Effector memory CD4-positive, alpha-beta T cell (primary cell): Measurements from ENCODE around the gene PSAP.

Experiments
- DNase-seq, 3 donors: peaks; one replicate each; pipeline ENCODE4 v3.0.0-alpha.2; 2020
- H3K27ac ChIP-seq: 2 replicates; pipeline ENCODE4 v1.7.0; 2013; ENCODE audit warnings: mild to moderate bottlenecking, low read length, moderate library complexity; ENCODE audit not compliant: insufficient read depth, poor library complexity, severe bottlenecking
- H3K27me3 ChIP-seq: replicated peaks from 2 replicates; pipeline ENCODE4 v1.7.0; 2013; ENCODE audit warnings: mild to moderate bottlenecking, low read length; ENCODE audit not compliant: insufficient read depth, control insufficient read depth, poor library complexity, severe bottlenecking
- H3K36me3 ChIP-seq: 2 replicates; pipeline ENCODE4 v1.7.0; 2013; ENCODE audit warnings: mild to moderate bottlenecking, low read length, moderate library complexity; ENCODE audit not compliant: control insufficient read depth, insufficient read depth
- H3K4me1 ChIP-seq: 2 replicates; pipeline ENCODE4 v1.7.0; 2013; ENCODE audit warnings: low read length, mild to moderate bottlenecking; ENCODE audit not compliant: control insufficient read depth, insufficient read depth, poor library complexity, severe bottlenecking
- H3K4me3 ChIP-seq: 2 replicates; pipeline ENCODE4 v1.7.0; 2013; ENCODE audit warnings: low read length, low read depth, mild to moderate bottlenecking; ENCODE audit not compliant: insufficient read depth, poor library complexity, severe bottlenecking
- H3K9me3 ChIP-seq: 2 replicates; pipeline ENCODE4 v1.7.0; 2013; ENCODE audit warnings: mild to moderate bottlenecking, low read length, moderate library complexity; ENCODE audit not compliant: control insufficient read depth

The PSAP gene

GRCh38 chr10:71774916-71775702, 75.9 kb downstream of the PSAP start:
- DNase-seq = no peak
- peaks cover 3% of the 10 kb centered on the region for H3K36me3 ChIP-seq
- H3K4me3 ChIP-seq = no peak overlapping the region
- H3K4me1 ChIP-seq = peaks cover 26% of the 10 kb centered on the region
- H3K27ac ChIP-seq = no peak overlapping the region
- no peaks in the 10 kb centered on the region for H3K9me3 ChIP-seq
- no peaks in the 10 kb centered on the region for H3K27me3 ChIP-seq

- DNase-seq = peak; percentile 87 to 92 (median 88)
- Histone ChIP-seq H3K27me3 (no peaks in the 10 kb centered on the region), H3K9me3 (no peaks in the 10 kb centered on the region), H3K4me3 (peak within 1 kb of the TSS; percentile 97), H3K4me1 (peaks cover 36% of the 10 kb centered on the region), H3K36me3 (peaks cover 3% of the 10 kb centered on the region), H3K27ac (peak within 1 kb of the TSS; percentile 88)
These were observed 77.7 kb downstream of the PSAP start, which contains the start of gene VSIR for GRCh38 chr10:71773221-71773971. TSS of gene VSIR (minus strand) at chr10:71773520. CDS start at chr10:71773439, 81 bp downstream.

- H3K9me3 ChIP-seq = no peaks in the 10 kb centered on the region
- H3K36me3 ChIP-seq = peaks cover 4% of the 10 kb centered on the region
- DNase-seq = no peak
- H3K27ac ChIP-seq = peak overlapping the region; percentile 88
- H3K4me1 ChIP-seq = peaks cover 42% of the 10 kb centered on the region
- peak overlapping the region; percentile 97 for H3K4me3 ChIP-seq
- H3K27me3 ChIP-seq = no peaks in the 10 kb centered on the region
These were observed 78.2 kb downstream of the PSAP start for GRCh38 chr10:71772832-71773220.

- Histone ChIP-seq H3K27ac (peak overlapping the region; percentile 88), H3K9me3 (no peaks in the 10 kb centered on the region), H3K4me3 (peak overlapping the region; percentile 97), H3K36me3 (peaks cover 11% of the 10 kb centered on the region), H3K27me3 (no peaks in the 10 kb centered on the region), H3K4me1 (peaks cover 50% of the 10 kb centered on the region)
- peak in 2 of 3 donors; percentile 35 to 45 for DNase-seq
These were observed 79.0 kb downstream of the PSAP start for GRCh38 chr10:71771821-71772617.

- no peaks in the 10 kb centered on the region for H3K9me3 ChIP-seq
- H3K36me3 ChIP-seq = peaks cover 16% of the 10 kb centered on the region
- H3K4me3 ChIP-seq = peak overlapping the region; percentile 97
- H3K27ac ChIP-seq = peak overlapping the region; percentile 88
- H3K4me1 ChIP-seq = peaks cover 58% of the 10 kb centered on the region
- DNase-seq = no peak
- H3K27me3 ChIP-seq = no peaks in the 10 kb centered on the region
These were observed 79.8 kb downstream of the PSAP start for GRCh38 chr10:71771204-71771603.

GRCh38 chr10:71770789-71771188, 80.3 kb downstream of the PSAP start:
- Histone ChIP-seq H3K4me1 (peaks cover 58% of the 10 kb centered on the region), H3K27ac (peak overlapping the region; percentile 88), H3K9me3 (no peaks in the 10 kb centered on the region), H3K4me3 (peak overlapping the region; percentile 97), H3K27me3 (no peaks in the 10 kb centered on the region), H3K36me3 (peaks cover 19% of the 10 kb centered on the region)
- no peak for DNase-seq

- Histone ChIP-seq H3K9me3 (no peaks in the 10 kb centered on the region), H3K4me1 (peaks cover 63% of the 10 kb centered on the region), H3K27me3 (no peaks in the 10 kb centered on the region), H3K4me3 (peak overlapping the region; percentile 97), H3K36me3 (peaks cover 24% of the 10 kb centered on the region), H3K27ac (peak overlapping the region; percentile 88)
- no peak for DNase-seq
These were observed 80.8 kb downstream of the PSAP start for GRCh38 chr10:71770255-71770654.

- Histone ChIP-seq H3K4me3 (peak overlapping the region; percentile 97), H3K4me1 (peaks cover 67% of the 10 kb centered on the region), H3K9me3 (no peaks in the 10 kb centered on the region), H3K36me3 (peaks cover 27% of the 10 kb centered on the region), H3K27ac (peak overlapping the region; percentile 88), H3K27me3 (no peaks in the 10 kb centered on the region)
- DNase-seq = peak; percentile 23 to 43 (median 30)
These were observed 81.7 kb downstream of the PSAP start for GRCh38 chr10:71769279-71769823.

- H3K36me3 ChIP-seq = peaks cover 40% of the 10 kb centered on the region
- H3K4me3 ChIP-seq = no peak overlapping the region
- H3K27ac ChIP-seq = peak overlapping the region; percentile 88
- H3K4me1 ChIP-seq = peaks cover 78% of the 10 kb centered on the region
- H3K9me3 ChIP-seq = no peaks in the 10 kb centered on the region
- no peaks in the 10 kb centered on the region for H3K27me3 ChIP-seq
- no peak for DNase-seq
These were observed 83.5 kb downstream of the PSAP start for GRCh38 chr10:71767420-71768035.
